Measurements from ENCODE around the gene PGP.

DNA sequence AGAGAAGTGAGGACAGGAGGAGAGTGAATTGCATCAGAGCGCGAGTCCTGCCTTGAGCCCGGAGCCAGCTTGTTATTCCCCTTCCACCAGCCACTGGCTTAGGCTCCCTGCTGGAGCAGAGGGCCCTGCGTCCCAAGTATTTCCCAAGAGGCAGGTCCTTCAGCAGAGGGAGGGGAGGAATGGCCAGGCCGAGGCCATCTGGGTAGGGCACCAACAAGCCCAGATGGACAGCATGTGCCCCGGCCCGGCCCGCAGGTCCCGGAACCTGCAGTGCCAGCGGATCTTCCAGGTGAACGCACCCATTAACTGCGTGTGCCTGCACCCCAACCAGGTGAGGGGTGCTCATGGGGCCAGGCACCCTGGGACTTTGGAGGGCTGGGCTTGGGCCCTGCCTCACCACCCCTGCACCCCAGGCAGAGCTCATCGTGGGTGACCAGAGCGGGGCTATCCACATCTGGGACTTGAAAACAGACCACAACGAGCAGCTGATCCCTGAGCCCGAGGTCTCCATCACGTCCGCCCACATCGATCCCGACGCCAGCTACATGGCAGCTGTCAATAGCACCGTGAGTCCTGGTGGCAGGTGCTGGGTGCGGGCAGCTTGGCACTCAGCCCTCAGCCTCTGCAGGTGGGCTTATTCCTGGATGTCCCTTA lies 7.7 kb downstream of the PGP start:
- no peak for TF ChIP-seq POLR2AphosphoS5 (IDR thresholded peaks at IDR 0.05; ENCODE audit: borderline replicate concordance, low read depth, low read length)
- no peak for TF ChIP-seq EZH2 (IDR thresholded peaks at IDR 0.05)
- no peak for TF ChIP-seq FOXP2 (optimal IDR thresholded peaks at IDR 0.05; ENCODE audit: control extremely low read depth, extremely low read length, insufficient read depth)

All from SK-N-MC (cell line).